Ovary (tissue), 1 donor: ENCODE results near the gene AADACL3.

ENCODE experiments used
- EP300 ChIP-seq: sonication (generic); formaldehyde crosslinking; IDR thresholded peaks from one replicate; pipeline ENCODE4 v1.6.1; 2017; ENCODE audit warnings: antibody characterized with exemption
- POLR2A ChIP-seq: fragments of 450-650 bp; IDR thresholded peaks from one replicate; pipeline ENCODE4 v1.6.1; 2017; ENCODE audit warnings: antibody characterized with exemption, mild to moderate bottlenecking, moderate library complexity

- no peak for TF ChIP-seq POLR2A
- TF ChIP-seq EP300 = no peak
These were observed 23.0 kb downstream of the AADACL3 start for GRCh38 chr1:12738934-12739333.
